GM19467 (cell line): ENCODE measurements around the gene SCYGR6.
"Not testable (repeated sequence)": the region's sequence is repeated elsewhere in the genome, so short reads cannot be mapped to it uniquely, and the experiment has no call there.

Experiments used
- ATAC-seq: cut with Tn5 transposase; IDR thresholded peaks from one replicate; pipeline ENCODE4 v1.9.1; 2021; ENCODE audit warnings: mild to moderate bottlenecking, moderate library complexity; ENCODE audit not compliant: unreplicated experiment

SCYGR6 gene, protein sequence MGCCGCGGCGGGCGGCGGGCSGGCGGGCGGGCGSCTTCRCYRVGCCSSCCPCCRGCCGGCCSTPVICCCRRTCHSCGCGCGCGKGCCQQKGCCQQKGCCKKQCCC

DNA sequence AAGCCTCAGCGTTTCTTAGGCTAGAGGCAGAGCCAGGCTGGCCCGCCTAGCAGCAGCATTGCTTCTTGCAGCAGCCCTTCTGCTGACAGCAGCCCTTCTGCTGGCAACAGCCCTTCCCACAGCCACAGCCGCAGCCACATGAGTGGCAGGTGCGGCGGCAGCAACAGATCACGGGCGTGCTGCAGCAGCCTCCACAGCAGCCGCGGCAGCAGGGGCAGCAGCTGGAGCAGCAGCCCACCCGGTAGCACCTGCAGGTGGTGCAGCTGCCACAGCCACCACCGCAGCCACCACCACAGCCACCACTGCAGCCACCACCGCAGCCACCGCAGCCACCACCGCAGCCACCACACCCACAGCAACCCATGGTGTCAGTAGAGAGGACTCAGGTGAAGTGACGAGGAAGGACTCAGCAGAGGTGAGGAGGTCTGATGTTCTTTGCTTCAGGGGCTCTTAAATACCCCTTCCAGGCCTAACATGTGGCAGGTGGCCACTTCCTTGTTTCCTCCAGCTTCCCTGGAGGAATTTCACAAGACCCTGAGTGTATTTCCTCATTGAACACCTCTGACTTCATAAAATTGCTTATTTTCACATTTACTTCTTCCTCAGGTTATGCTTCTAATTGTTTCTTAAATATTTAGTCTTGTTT, at the start of gene SCYGR6:
TSS of gene SCYGR6 (minus strand) at position 364 of the 646 bp plus-strand sequence. CDS start at position 364, 0 bp downstream.
- ATAC-seq, result no peak

DNA sequence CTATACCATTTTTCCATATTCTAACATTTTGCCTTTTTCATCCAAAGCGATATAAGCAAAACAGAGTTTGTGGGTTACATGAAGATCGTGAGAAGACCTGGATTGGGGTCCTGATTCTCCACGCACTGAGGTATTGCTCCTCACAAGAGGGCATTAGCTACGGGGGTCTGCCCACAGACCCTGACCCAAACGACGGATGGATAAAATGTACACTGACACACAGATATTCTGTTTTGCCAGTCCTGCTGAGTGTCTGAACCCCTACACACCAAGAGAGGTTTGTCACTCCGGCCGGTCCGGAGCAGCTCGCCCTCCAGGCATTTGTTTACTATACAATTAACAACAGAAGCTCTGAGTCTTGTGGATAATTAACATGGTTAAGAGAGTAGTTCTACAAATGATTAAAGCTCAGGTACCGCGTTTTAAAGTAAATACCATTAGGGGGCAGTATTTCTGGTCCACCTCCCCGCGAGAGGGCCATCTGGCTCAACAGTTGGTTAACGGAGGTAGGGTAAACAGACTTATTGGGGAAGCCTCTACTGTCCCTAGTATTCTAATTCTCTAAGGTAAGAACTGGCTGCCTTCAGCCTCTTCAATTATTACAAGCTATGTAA, 49.6 kb upstream of the SCYGR6 start:
- ATAC-seq, result no peak

DNA sequence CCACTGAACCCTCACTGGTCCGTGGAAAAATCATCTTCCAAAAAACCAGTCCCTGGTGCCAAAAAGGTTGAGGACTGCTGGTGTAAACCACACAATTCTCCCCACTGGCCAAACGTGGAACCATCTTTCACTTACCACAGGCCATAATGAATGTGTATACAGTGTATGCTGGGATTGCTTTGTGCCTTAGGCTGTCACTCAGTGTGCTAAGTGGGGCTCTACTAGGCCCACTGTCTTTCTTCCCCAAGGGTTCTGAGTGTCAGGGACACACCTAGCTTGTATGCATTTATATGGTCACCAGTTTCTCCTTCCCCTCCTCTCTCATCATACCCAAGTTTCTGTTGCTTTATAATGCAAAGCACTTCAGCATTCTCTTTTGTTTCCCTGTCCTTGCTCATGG, 48.4 kb upstream of the SCYGR6 start:
- ATAC-seq, result no peak

DNA sequence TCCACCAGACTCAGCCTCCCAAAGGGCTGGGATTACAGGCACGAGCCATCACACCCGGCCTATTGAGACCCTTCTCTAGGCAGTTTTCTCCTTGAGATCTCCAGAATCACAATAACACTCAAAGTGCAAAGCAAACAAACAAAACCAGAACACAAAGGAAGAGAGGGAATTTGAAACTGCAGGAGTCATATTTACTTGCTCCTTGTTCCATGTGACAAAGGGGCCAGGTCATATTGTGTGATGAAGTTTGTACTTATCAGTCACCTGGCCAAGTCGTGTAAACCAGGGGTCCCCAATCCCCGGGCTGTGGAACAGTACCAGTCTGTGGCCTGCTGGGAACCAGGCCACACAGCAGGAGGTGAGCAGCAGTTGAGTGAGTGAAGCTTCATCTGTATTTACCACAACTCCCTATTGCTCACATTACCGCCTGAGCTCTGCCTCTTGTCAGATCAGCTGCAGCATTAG, 47.7 kb upstream of the SCYGR6 start:
- no peak for ATAC-seq

DNA sequence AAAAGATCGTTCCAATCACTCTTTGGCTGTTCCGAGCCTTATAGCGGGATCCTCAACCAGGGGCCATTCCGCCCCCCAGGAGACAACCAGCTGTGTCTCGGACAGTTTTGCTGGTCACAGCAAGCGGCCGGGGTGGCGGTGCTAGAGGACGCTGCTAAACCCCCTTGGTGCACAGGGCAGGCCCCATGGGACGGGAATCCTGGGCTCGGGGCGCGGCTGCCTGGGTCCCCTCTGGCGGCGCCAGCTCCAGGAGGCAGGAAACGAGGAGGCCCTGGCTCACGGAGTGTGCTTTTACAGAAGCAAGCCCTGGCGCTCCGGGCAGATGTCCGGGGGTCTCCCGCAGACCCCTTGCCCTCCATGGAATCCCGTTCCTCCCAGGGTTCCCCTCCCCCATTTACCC, 43.3 kb upstream of the SCYGR6 start:
- ATAC-seq, result no peak

DNA sequence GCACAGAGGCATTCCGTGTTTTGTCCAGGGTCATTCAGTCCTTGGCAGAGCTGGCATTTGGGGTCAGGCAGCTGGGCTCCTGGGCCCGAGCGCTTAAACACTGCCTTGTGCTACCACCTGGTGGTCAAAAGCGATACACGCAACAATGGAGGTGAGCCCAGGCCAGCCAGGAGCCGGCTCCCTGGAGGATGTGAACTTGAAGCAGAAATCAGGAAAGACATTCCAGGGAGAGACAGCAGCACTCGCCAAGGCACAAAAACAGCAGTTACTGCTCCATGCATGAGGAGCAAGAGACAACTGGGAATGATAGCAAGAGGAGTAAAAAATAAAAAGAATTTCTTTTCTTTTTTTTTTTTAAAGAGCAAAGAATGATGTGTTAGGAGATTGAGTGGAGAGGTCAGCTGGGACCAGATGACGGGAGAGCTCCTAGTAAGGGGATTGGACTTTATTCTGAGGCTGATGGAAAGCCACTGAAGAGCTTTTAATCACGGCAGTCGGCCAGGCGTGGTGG, 41.9 kb upstream of the SCYGR6 start:
- peak; percentile 93 for ATAC-seq

DNA sequence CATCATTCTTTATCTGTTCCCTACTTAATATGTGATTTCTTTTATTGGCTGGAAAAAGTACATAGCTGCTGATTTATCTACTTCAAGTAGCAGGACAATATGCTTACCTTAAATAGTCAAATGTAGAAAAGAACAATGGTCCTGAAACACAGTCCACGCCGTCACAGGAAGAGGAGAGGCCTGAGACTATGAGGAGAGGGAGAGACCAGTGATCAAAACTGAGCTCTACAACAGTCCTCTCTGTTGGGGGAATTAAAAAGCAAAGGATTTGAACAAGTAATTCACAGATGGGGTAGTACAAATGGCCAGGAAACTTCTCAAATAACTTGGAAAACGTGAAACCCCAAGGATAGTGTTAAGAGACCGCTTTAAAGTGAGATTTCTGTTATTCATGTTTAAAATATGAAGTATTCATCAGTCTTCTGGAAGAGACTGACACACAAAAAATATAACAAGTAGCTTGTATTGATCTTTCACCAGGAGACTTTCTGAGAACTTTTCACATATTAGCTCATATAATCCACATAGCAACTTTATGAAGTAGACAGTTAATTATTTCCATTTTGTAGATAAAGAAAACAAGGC, 41.3 kb upstream of the SCYGR6 start:
- no peak for ATAC-seq

DNA sequence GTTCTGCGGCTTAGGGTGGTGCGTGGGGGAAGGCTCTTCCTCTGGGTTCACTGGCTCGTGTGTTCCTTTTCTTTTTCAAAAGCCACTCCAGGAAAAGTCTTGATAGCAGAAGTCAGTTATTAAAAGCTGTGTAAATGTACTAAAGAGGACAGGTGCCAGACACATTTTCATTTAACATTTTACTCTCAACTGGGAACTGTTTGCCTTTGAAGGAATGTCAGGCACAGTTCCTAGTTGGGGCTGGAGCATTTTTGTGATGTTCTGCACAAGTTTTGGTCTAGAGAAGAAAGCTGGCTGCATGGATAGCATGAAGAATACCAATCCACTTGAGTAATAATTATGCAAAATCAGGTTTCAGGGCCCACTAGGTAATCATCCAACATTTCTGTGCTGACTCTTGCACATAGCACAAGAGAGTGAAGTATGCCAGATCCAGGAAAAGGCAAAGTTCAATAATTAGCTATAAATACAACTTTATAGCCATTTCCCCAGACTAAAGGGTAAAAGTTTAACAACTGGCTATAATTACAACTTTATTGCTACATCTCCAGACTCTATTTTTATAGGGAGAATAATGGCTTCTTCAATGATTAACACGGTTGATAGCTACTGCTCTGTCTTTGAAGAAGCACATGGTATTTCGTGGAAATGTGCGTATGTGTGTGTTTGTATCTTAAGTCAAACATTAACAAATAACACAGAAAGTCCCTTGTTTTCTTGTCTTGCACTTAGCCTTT, 37.4 kb upstream of the SCYGR6 start:
- ATAC-seq, result no peak

DNA sequence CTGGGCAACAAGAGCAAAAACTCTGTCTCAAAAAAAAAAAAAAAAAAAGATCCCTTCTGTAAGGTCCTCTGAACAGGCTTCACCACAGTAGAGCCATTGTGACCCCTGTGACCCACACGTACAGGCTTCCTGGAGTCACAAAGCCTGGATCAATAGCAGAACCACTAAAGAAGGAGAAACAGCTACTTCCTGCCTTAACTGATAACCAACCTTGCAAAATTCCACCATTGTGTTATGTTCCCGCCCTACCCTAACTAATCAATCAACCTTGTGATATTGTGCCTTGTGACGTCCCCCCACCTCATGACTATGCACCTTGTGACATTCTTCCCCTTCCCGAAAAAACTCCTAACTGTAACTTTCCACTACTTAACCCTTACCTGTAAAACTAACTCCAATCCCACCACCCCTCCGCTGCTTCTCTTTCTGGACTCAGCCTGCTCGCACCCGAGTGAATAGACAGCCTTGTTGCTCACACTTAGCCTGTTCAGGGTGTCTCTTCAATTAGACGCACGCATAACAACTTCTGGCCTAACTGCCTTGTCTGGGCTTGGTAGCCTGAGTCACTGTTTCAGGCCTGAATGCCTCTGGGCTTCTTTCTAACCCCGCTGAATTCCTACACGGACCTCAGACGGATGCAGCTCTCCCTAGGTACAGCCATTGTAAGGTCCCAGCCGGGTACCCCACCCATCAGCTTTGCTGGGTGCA, 35.0 kb upstream of the SCYGR6 start:
- no peak for ATAC-seq

DNA sequence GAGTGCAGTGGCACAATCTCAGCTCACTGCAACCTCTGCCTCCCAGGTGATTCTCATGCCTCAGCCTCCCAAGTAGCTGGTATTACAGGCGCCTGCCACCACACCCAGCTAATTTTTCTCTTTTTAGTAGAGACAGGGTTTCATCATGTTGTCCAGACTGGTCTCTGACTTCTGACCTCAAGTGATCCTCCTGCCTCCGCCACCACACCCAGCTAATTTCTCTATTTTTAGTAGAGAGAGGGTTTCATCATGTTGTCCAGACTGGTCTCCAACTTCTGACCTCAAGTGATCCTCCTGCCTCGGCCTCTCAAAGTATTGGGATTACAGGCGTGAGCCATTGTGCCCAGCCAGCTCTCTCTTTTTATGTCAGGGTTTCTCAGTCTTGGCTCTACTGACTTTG, 31.7 kb upstream of the SCYGR6 start:
- not testable (repeated sequence) for ATAC-seq

DNA sequence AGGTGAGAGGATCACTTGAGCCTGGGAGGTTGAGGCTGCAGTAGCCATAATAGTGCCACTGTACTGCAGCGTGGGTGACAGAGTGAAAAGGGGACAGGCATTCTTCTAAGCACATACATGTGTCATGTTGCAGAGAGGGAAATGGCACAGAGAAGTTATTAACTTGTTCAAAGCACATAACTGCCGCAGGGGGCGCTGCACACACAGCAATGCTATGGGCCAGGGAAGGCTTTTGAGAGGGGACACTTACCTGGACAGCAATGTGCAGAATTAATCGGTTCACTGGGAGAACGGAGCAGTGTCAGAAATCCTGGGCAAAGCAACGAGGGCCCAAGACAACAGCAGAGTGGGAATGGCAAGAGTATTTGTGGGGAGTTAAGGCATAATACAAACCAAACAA, 23.5 kb upstream of the SCYGR6 start:
- no peak for ATAC-seq

DNA sequence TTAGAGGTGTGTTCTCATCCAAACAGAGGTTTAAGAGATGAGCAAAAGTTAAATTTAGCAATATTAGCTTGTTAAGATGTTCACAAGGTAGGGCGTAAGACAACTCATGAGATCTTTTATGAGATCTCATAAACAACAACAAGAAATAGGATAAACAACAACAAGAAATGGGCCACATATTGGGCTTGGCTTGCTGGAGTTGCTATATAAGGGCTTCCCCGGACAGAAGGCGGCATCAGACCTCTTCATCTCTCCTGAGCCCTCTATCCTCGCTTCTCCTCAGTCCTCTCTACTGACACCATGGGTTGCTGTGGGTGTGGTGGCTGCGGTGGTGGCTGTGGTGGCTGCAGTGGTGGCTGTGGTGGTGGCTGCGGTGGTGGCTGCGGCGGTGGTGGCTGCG, 21.0 kb upstream of the SCYGR6 start, which contains the start of gene SCYGR8:
TSS of gene SCYGR8 (plus strand) at position 301 of the 400 bp plus-strand sequence. CDS start at position 301, 0 bp downstream.
- no peak for ATAC-seq

DNA sequence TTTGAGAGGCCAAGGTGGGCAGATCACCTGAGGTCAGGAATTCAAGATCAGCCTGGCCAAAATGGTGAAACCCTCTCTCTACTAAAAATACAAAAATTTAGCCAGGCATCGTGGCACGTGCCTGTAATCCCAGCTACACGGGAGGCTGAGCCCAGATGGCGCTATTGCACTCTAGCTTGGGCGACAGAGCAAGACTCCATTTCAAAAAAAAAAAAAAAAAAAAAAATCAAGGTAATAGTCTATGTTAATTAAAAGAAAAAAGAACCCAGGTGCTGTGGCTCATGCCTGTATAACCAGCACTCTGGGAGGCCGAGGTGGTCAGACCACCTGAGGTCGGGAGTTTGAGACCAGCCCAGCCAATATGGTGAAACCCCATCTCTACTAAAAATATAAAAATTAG, 16.1 kb upstream of the SCYGR6 start:
- not testable (repeated sequence) for ATAC-seq

DNA sequence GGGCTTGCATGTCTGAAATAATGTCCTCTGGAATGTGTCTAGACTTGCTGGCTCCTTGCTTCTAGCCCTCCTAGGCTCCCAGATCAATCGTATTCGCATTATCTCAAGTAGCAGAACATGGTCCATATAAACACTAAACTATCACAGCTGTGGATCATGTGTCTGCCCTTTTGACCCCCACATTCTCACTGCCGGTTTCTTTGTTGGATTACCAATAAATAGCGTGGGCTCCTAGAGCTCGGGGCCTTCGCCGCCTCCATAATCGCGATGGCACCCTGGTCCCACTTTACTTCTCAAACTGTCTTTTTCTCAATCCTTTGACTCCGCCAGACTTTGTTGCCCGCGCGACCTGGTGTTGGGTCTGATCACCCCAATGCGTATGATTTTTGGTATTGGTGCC, 14.8 kb upstream of the SCYGR6 start:
- no peak for ATAC-seq

DNA sequence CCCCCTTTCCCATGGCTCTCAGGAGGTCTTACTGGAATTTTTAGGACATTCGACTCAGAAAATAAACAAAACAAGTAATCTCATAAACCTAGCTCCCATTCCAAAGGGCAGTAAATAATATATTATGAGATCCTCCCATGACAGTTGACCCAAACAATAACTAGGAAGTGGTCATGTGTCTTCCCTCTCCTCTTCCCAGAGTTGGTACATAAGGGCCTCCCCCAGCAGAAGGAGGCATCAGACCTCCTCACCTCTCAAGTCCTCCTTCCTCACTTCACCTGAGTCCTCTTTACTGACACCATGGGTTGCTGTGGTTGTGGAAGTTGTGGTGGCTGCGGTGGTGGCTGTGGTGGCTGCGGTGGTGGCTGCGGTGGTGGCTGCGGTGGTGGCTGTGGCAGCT, 3.5 kb upstream of the SCYGR6 start, which contains the start of gene SCYGR7:
TSS of gene SCYGR7 (plus strand) at position 301 of the 400 bp plus-strand sequence. CDS start at position 301, 0 bp downstream.
- no peak for ATAC-seq

DNA sequence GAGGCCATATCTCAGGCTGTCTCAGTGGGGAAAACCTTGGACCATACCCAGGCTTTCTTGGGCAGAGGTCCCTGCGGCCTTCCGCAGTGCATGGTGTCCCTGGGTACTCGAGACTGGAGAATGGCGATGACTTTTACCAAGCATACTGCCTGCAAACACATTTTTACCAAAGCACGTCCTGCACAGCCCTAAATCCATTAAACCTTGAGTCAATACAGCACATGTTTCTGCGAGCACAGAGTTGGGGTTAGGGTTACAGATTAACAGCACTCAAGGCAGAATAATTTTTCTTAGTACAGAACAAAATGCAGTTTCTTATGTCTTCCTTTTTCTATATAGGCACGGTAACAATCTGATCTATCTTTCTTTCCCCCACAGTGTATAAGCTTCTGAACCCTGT, 1.7 kb downstream of the SCYGR6 start:
- ATAC-seq, result not testable (repeated sequence)

DNA sequence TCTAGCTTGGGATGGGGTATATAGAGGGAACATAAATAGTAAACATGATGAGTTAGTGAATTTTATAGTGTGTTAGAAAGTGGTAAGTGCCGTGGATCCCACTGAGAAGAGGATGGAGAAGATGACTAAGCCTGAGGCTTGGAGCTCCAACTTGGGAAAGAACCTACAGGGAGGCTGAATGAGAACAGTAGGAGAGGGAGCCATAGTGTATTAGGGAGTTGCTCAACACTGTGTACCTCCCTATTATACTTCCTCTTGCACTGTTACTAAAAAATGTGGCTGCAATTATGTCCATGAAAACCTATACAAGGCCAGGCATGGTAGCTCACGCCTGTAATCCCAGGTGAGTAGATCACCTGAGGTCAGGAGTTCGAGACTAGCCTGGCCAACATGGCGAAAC, 3.9 kb downstream of the SCYGR6 start:
- no peak for ATAC-seq

DNA sequence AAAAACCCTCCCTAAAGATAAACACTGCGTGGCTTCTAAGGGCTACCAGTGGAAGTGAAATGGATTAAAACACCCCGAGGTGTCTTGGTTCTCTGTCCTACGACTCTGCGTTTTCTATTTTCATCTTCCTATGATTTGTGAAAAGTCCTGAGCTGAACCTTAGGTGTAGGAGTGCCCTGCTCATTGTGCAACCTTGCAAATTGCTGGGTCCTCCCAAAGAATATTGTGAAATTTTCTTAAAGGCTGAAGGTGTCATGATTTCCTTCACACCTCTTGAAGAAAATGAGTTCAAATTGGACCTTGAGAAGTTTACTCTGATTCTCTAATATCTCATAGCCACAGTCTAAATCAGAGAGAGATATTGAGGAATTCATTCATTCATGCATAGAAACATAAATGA, 4.9 kb downstream of the SCYGR6 start:
- ATAC-seq, result no peak

DNA sequence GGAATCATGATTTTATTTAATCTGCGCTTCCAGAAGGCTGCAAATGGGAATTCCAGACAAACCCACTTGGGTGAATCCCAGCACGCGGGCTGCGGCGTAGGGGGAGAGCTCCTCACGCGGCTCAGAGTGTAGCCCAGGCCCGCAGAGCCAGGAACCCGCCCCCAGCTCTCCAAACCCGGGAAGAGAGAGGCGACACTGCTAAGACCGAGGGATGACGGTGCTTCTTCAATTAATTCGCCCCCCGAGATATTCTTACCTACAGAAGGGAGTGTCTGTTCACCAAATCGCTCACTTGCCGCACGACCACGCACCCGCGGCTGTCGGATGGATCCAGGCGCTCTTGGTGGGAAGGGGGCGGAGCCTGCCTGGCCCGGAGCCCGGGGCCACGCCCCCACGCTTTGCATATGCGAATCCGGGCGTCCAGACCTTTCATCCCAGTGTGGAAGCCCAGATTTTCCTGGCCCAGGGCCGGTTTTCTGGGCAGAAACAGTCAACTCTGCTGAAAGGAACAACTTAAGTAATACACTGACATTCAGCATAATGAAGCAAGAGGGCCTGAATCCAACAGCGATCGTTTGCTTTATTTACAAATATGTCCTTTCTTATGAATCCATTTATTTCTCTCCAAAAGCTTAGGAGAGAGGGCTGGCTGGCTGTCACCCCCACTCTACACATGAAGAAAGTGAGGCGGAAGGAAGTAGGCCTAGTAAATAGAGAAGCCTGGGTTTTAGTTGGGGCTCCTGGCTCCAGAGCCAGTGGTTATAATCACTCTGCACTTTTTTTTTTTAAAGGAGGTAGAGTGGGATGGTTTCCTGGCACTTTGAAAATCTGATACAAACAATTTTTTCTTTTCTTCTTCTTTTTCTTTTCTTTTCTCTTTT, 6.6 kb downstream of the SCYGR6 start, which contains the start of gene SLC19A3:
TSS of gene SLC19A3 (minus strand) at position 342 of the 881 bp plus-strand sequence. CDS start 15,710 bp downstream, outside the sequence.
- ATAC-seq, result no peak
